ENCODE results near the gene B3GAT2. TPM values are rescaled to one million over a fixed set of nuclear protein-coding genes. Genes with fewer than 3 reads are reported as not detected.

Gene B3GAT2
- total and polyA plus RNA-seq, 2 experiments from 2014 or later, result 0.17 to 0.82 TPM

DNA sequence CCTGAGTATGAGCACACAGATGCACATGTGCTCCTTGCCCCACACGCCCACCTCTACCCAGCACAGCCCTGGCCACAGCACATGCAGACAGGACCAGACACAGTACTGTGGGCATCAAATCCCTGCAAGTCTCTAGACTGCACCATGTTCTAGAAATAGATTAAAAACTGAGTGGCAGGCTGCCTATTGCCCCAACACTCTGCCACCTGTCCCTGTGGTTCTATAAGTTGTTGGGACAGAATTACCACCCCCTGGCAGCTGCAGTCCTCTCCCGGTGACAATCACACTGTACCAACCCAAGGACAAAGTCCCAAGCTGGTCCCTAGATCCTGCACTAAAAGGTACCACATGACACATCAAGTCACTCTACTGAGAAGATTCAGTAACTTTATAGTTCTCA is 70.2 kb downstream of the B3GAT2 start:
- Histone ChIP-seq H3K36me3 (replicated peaks; ENCODE audit: insufficient read depth, low read depth) (no peaks in the 10 kb centered on the region), H3K79me2 (no peaks in the 10 kb centered on the region), H3K27me3 (no peaks in the 10 kb centered on the region), H3K4me2 (no peak overlapping the region), H3K4me1 (ENCODE audit: insufficient read depth) (no peaks in the 10 kb centered on the region), H4K20me1 (ENCODE audit: insufficient read depth, poor library complexity, severe bottlenecking) (no peaks in the 10 kb centered on the region), H3K9me3 (ENCODE audit: low read depth) (no peaks in the 10 kb centered on the region), H2AFZ (no peak overlapping the region), H3K4me3 (no peak overlapping the region), H3K9me2 (replicated peaks; ENCODE audit: insufficient read depth) (no peaks in the 10 kb centered on the region), H3K27ac (no peak overlapping the region)
- TF ChIP-seq EZH2phosphoT487 (IDR thresholded peaks at IDR 0.05; ENCODE audit: low read depth, severe bottlenecking, unreplicated experiment) (no peak), EZH2 (IDR thresholded peaks at IDR 0.05; ENCODE audit: borderline replicate concordance) (no peak)
- TF ChIP-seq, protein P1, sequence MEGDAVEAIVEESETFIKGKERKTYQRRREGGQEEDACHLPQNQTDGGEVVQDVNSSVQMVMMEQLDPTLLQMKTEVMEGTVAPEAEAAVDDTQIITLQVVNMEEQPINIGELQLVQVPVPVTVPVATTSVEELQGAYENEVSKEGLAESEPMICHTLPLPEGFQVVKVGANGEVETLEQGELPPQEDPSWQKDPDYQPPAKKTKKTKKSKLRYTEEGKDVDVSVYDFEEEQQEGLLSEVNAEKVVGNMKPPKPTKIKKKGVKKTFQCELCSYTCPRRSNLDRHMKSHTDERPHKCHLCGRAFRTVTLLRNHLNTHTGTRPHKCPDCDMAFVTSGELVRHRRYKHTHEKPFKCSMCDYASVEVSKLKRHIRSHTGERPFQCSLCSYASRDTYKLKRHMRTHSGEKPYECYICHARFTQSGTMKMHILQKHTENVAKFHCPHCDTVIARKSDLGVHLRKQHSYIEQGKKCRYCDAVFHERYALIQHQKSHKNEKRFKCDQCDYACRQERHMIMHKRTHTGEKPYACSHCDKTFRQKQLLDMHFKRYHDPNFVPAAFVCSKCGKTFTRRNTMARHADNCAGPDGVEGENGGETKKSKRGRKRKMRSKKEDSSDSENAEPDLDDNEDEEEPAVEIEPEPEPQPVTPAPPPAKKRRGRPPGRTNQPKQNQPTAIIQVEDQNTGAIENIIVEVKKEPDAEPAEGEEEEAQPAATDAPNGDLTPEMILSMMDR (IDR thresholded peaks at IDR 0.05; ENCODE audit: poor library complexity), result no peak
- WGBS (ENCODE audit: low lambda C conversion rate, missing lambda C conversion rate), result 89% methylated on average over 2 of the region's 2 CpGs
- no peak for DNase-seq (ENCODE audit: low spot score)

DNA sequence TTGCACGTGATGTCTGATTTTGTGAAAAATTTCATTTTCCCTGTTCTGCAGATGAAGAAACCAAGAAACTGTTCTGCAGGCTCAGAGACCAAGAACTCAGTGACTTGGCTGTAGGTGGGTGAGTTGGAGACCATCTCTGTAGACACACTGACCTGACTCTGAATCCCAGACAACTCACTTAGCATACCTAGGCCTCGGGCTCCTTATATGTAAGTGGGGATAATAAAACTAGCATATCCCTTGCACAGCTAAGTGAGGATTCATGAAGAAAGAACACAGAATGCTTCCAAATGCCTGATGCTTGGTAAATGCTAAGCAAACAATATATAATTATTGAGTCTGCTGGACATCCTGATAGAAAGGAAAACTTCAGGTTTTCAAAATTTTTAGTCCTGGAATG is 70.8 kb downstream of the B3GAT2 start:
- 77% methylated on average over 2 of the region's 2 CpGs for WGBS (ENCODE audit: low lambda C conversion rate, missing lambda C conversion rate)
- H3K4me3 ChIP-seq, result no peak overlapping the region
- no peaks in the 10 kb centered on the region for H3K9me3 ChIP-seq (ENCODE audit: low read depth)
- H3K79me2 ChIP-seq, result no peaks in the 10 kb centered on the region
- H3K4me1 ChIP-seq (ENCODE audit: insufficient read depth), result no peaks in the 10 kb centered on the region
- TF ChIP-seq EZH2 (IDR thresholded peaks at IDR 0.05; ENCODE audit: borderline replicate concordance) (no peak), EZH2phosphoT487 (IDR thresholded peaks at IDR 0.05; ENCODE audit: low read depth, severe bottlenecking, unreplicated experiment) (no peak)
- TF ChIP-seq, protein P1 (IDR thresholded peaks at IDR 0.05; ENCODE audit: poor library complexity), result no peak
- no peak for DNase-seq (ENCODE audit: low spot score)
- no peaks in the 10 kb centered on the region for H3K9me2 ChIP-seq (replicated peaks; ENCODE audit: insufficient read depth)
- no peaks in the 10 kb centered on the region for H3K27me3 ChIP-seq
- H3K36me3 ChIP-seq (replicated peaks; ENCODE audit: insufficient read depth, low read depth), result no peaks in the 10 kb centered on the region
- H3K27ac ChIP-seq, result no peak overlapping the region
- no peak overlapping the region for H2AFZ ChIP-seq
- H4K20me1 ChIP-seq (ENCODE audit: insufficient read depth, poor library complexity, severe bottlenecking), result no peaks in the 10 kb centered on the region
- H3K4me2 ChIP-seq, result no peak overlapping the region

DNA sequence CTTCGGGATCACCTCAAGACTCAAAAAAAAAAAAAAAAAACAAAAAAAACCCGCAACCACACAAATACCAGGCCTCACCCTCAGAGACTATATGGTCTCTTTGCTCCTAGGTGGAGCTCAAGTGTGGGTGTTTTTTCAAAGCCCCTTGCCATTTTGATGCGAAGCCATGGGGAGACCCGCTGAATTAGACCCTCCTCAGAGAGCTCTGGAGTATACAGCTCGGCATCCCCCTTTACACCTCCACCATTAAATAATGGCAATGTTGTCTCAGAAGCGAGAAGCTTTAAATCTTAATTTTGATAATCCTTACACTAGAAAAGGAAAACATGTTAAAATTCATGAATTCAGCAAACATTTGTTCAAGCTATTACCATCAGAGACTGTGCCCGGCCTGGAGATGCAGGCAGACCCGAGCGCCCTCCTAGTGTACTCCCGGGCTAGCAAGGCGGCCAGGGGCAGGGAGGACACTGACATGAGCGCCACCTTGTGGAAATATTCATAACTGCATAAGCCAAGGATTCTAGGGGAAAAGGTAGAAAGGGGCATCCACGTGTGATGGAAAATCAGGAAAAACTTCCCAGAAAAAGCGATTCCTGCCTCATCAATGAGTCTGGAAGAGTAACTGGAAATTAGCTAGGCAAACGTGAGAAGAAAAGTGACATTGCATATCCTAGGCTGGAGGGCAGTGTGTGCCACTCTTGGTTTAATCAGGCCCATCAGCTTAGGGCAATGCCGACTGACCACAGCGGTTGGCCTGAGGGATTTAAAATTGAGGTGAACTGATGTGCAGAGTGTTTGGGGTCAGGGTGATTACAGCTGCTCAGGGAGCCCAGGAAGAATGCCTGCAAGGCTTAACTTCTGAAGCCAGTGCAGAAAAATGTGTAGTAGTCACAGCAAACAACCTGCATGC is 72.5 kb downstream of the B3GAT2 start:
- 43% methylated on average over 17 of the region's 17 CpGs for WGBS (ENCODE audit: low lambda C conversion rate, missing lambda C conversion rate)
- H3K9me3 ChIP-seq (ENCODE audit: low read depth), result no peaks in the 10 kb centered on the region
- no peaks in the 10 kb centered on the region for H3K9me2 ChIP-seq (replicated peaks; ENCODE audit: insufficient read depth)
- no peaks in the 10 kb centered on the region for H3K36me3 ChIP-seq (replicated peaks; ENCODE audit: insufficient read depth, low read depth)
- no peak overlapping the region for H3K4me2 ChIP-seq
- peak; percentile 80 for DNase-seq (ENCODE audit: low spot score)
- no peak for TF ChIP-seq EZH2phosphoT487 (IDR thresholded peaks at IDR 0.05; ENCODE audit: low read depth, severe bottlenecking, unreplicated experiment)
- TF ChIP-seq, protein P1 (IDR thresholded peaks at IDR 0.05; ENCODE audit: poor library complexity), result peak; percentile 79
- H3K4me1 ChIP-seq (ENCODE audit: insufficient read depth), result no peaks in the 10 kb centered on the region
- H3K27me3 ChIP-seq, result no peaks in the 10 kb centered on the region
- no peaks in the 10 kb centered on the region for H4K20me1 ChIP-seq (ENCODE audit: insufficient read depth, poor library complexity, severe bottlenecking)
- H2AFZ ChIP-seq, result no peak overlapping the region
- H3K79me2 ChIP-seq, result no peaks in the 10 kb centered on the region
- no peak overlapping the region for H3K4me3 ChIP-seq
- H3K27ac ChIP-seq, result no peak overlapping the region

All from hepatocyte (in vitro differentiated cells).